DMS114 treated with DMSO at 0.1 percent for 48 hours (cell line): Measurements from ENCODE around the gene DNTT.

Experiments
- DNase-seq: peaks from one replicate; lab custom pipeline; 2025; ENCODE audit not compliant: unreplicated experiment; lab: John Stamatoyannopoulos, UW

DNTT gene

GRCh38 chr10:96304230-96304629 is at the start of gene DNTT:
DNTT (plus strand) TSS chr10:96304434; CDS start chr10:96304498, 64 bp downstream.
- DNase-seq = no peak

DNA sequence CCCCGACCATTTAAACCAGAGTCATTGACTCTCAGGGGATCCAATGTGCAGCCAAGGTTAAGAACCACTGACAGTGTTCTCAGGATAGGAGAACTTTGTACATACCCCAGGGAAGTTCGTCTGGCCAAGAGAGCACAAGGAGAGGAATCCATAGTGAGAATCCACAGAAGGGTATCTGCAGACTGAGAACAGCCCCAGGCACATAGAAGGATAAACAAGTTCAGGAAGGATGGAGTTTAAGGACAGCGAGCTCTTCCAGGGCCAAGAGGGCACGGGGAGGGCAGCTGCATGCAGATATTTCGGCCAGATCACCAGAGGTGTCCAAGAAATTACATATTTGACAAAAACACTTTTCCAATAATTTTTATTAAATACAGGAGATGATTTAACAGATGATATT is 49.3 kb upstream of the DNTT start:
- no peak for DNase-seq

DNA sequence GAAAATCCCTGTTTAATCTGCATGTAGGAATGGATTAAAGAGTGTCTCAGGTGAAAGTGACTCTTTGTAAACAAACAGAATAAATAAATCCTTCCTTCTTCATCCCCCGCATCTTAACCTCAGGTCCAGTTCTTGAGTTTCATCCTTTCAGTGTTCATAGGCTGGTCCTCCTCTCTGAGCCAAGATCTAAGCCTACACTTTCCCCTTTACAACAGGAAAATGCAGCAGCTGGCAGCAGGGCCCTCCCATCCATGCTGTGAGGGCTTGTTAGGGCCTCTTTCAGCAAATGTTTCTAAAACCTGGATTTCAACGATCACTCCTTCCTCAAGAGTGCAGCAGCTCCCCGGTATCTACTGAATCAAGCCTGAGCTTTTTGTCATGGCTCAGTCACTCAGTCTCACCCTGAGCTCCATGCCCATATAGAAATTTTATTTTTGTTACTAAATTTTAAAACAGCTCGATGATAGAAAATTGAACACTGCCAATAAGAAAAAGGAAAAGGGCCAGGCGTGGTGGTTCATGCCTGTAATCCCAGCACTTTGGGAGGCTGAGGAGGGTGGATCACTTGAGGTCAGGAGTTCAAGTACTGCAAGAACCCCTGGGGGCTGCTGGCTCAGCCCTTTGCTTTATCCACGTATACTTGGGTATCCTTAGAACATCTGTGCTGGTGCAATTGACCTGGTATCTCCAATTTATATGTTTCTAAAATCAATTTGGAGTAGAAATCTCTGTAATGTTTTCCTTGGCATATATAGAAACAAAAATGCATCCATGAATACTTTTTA is 48.5 kb upstream of the DNTT start:
- no peak for DNase-seq

GRCh38 chr10:96257944-96258343 is 46.3 kb upstream of the DNTT start:
- DNase-seq = no peak

DNA sequence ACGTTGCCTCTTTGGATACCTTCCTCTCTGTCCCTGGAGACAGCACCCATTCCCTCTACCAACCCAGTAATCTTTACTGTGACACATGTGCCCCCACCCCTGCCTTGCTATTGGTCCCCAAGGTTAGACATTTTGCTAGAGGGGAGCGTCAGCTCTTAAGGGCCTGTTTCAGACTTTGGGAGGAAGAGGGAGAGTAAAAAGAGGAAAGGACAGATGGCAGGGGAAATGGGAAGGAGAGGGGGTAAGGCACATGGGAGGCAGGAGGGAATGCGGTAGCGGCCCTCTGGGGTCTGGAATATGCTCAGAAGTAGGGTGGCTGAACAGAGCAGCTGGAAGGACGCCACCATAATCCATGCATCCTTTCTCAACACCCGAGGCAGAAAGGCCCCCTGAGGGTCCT is 45.1 kb upstream of the DNTT start:
- no peak for DNase-seq

DNA sequence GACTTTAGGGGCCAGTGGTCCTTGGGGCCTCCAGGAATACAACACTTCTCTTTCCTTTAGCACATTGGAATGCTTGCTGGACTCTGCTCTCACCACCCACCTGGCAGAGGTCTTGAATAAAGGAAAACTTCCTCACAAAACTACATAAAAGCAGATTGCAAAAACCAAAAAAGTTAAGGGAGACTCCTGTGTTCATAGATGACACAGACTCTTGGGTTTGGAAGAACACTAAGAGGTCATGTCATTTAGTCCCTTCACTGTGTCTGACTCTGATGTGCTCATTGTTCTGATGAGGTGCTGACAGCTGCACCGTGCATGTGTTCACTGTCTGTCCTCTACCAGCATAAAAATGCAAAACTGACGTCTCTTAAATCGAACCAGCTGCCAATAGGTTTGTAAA is 44.2 kb upstream of the DNTT start:
- DNase-seq = no peak

- no peak for DNase-seq
These were observed 43.1 kb upstream of the DNTT start for GRCh38 chr10:96261132-96261531.

DNA sequence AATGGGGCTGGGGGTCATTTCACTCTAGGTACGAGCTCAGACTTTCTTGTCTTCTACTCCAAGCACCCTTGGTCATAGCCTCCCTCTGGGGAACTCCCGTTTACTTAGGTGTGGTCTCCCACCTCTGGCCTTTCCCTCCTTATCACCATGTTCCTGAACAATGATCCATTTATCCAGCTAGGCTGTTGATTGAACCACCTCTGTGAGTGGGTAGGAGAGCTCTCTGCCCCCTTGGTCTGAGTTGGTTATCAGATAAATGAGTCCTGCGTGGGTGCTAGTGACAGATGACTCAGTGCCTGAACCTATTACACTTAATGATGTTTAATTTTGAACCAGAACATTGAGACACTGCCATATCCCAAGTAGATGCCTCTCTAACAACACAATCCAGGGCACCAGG is 42.3 kb upstream of the DNTT start:
- no peak for DNase-seq

DNA sequence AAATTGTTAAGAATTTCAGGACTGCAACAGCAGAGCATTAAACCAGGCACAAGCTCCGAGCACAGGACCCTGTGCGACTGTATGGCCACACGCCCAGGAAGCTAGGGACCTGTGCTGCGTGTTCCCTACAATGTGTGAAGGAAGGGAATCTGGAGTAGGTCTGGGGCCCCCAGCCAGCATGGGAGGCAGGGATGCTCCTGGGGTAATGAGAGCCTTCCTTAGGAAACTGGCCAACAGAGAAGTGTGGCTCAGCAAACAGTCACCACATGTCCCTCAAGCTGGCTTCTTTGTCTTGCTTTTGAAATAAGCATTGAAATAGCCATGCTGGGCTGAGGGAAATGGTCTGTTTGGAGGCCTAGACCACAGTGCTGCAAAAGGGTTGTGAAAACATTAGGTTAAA is 41.1 kb upstream of the DNTT start:
- no peak for DNase-seq

DNA sequence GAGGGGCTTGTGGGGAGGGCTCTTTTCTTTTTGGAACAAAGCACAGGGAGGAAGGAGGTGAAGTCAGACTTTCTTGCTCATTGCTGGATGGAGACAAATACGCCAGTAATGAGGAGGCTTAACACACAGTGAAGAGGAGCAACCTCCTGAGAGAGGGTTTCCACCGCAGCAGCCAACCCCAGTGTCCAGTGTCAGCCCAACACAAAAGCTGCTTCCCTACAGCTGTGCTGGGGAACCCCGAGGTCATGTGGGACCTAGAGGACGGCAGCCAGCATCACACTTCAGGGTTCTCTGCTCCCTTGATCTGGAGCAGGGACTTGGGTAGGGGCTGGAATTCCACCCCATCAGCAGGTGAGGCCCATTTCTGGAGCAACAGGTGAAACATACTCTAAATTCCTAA is 40.6 kb upstream of the DNTT start:
- no peak for DNase-seq

DNA sequence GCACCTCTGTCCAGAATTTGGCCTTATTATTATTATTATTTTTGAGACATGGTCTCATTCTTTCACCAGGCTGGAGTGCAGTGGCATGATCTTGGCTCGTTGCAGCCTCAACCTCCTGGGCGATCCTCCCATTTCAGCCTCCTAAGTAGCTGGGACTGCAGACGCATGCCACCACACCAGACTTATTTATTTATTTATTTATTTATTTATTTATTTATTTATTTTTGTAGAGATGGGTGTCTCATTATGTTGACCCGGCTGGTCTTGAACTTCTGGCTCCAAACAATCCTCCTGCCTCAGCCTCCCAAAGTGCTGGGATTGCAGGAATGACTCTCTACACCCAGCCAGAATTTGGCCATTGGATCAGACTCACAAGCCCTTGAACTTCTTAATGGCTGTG is 39.3 kb upstream of the DNTT start:
- no peak for DNase-seq

GRCh38 chr10:96266118-96266770 is 38.0 kb upstream of the DNTT start:
- no peak for DNase-seq

GRCh38 chr10:96267234-96267705 is 37.0 kb upstream of the DNTT start:
- no peak for DNase-seq

GRCh38 chr10:96268341-96268909 is 35.8 kb upstream of the DNTT start:
- no peak for DNase-seq

DNA sequence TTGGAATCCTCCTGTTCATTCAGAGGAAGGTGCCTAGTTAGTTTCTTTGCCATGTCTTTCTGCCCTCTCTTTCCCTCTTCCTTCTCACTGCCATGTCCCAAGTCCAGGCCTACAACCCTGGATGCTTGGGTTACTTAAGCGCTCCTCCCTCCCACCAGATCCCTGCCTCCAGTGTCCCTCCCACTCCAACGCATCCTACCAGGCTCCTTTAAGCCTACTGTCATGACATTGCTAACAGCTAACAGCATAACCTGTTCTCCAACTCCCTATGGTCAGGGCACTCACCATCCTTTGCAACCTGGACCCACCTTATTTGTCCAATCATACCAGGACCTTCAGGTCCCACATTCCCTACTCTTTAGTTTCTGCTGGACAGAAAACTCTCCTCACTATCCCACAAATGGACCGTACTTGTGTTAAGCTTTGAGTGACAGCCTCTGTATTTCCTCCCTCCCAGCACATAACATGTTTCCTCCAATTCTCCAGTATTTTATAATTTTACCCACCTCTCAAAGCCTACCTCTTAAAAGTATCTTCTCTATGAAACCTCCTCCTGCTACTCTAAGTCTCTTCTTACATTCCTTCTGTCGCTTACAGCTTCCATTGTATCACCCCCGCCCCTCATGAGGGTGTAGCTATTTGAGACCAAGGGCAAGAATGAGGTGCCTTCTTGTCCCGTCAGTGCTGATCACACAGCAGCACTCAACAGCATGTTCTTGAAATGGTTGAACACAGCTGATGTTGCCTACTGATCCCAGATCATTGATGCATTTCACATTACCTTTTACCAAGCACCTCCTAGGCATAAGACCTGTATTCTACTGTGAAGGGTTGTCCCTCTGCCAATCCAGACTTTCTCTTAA is 34.6 kb upstream of the DNTT start:
- DNase-seq = no peak

DNA sequence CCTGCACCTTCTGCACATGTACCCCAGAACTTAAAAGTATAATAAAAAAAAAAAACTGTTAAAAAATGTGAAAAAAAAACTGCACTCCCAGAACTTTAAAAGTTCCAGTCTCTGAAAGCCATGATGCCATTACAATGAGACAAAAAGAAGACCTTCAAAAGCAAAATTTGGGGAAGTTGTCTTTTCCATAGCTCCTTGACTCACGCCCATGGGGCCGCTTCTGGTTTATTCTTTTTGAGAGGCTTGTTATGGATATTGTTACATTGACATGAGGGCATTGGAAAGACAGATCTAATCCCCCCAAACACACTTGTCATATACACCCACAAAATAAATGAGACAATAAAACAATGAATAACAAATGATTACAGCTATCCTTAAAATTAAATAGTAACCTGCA is 33.7 kb upstream of the DNTT start:
- no peak for DNase-seq

- no peak for DNase-seq
These were observed 33.0 kb upstream of the DNTT start, which contains the start of gene BLNK for GRCh38 chr10:96271016-96271815. BLNK (minus strand) TSS chr10:96271569; CDS start chr10:96271398, 171 bp downstream.

GRCh38 chr10:96272316-96273280 is 31.6 kb upstream of the DNTT start:
- DNase-seq = no peak

DNA sequence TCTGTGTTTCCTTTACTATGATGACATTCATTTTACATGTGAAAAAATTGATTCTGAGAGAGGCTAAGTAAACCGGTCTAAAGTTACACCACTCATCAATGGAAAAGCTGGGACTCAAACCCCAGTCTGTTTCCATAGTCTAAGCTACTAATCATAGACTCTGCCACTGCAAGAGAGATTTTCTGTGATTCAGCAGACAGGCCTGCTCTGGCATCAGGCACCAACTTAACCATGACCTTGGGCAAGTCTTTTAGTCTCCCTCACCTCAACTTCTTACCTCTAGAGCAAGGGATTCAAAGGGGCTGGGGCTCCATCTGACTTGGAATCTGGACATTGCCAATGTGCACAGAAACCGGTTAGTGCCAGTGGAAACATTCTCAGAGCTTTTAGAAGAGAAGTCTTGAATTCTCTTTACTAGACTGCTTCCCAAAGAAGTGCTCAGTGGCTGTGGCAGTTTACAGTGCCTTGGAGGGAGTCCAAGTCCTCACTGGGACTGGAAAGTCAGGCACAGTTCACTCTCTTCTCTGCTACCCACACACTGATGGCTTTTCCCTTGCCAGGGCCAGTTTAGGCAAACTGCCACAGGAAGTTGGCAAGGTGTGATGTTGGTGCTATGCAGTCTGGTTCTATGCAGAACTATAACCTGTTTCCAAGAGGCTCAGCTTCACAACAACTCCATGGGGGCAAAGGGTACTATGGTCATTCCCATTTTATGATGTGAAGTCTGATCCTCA is 28.4 kb upstream of the DNTT start:
- DNase-seq = no peak
